H1 (cell line): ENCODE results near the gene EIF5A2. TPM values are rescaled to one million over a fixed set of nuclear protein-coding genes. Genes with fewer than 3 reads are reported as not detected.

ENCODE experiments used
- CTCF ChIA-PET: fragments of 300-600 bp; sonication (Branson Sonifier 250); formaldehyde crosslinking; loops from one replicate; lab custom pipeline; 2021; ENCODE audit not compliant: partially characterized antibody; lab: Charles Lee
- POLR2A ChIA-PET: fragments of 300-600 bp; sonication (Branson Sonifier 250); formaldehyde crosslinking; loops from one replicate; lab custom pipeline; 2021; ENCODE audit warnings: inconsistent platforms; ENCODE audit not compliant: partially characterized antibody; lab: Charles Lee
- DNase-seq, 2 experiments: peaks; one replicate each; pipeline versions ENCODE4 v3.0.0 to v3.0.0-alpha.2; 2010 to 2022; ENCODE audit warnings: low spot score in 2 of 2, low read depth in 1 of 2, mixed read lengths in 1 of 2
- FAIRE-seq: peaks from 2 replicates; lab custom pipeline; 2011; peaks lifted over from hg19 to GRCh38; lab: Jason Lieb, UNC
- H2AFZ ChIP-seq: 2 replicates; pipeline ENCODE4 v1.8.1; 2012; ENCODE audit warnings: low read length, inconsistent platforms
- H2AK5ac ChIP-seq: 2 replicates; pipeline ENCODE4 v1.6.1; 2013; ENCODE audit warnings: low read depth, low read length
- H2BK120ac ChIP-seq: replicated peaks from 2 replicates; pipeline ENCODE3; 2013; ENCODE audit warnings: low read depth, low read length, inconsistent platforms
- H2BK12ac ChIP-seq: 2 replicates; pipeline ENCODE4 v1.6.1; 2013; ENCODE audit warnings: low read depth, low read length
- H2BK15ac ChIP-seq: 2 replicates; pipeline ENCODE4 v1.6.1; 2013; ENCODE audit warnings: low read length
- H2BK20ac ChIP-seq: 2 replicates; pipeline ENCODE4 v1.6.1; 2013; ENCODE audit warnings: low read length
- H2BK5ac ChIP-seq: 2 replicates; pipeline ENCODE4 v1.6.1; 2013; ENCODE audit warnings: low read depth, low read length
- H3K14ac ChIP-seq: 2 replicates; pipeline ENCODE4 v1.6.1; 2013; ENCODE audit warnings: inconsistent platforms; ENCODE audit not compliant: insufficient read length
- H3K18ac ChIP-seq: 2 replicates; pipeline ENCODE4 v1.6.1; 2013; ENCODE audit warnings: low read length; ENCODE audit errors: extremely low read depth
- H3K23ac ChIP-seq: 2 replicates; pipeline ENCODE4 v1.6.1; 2013; ENCODE audit warnings: inconsistent platforms; ENCODE audit not compliant: insufficient read length
- H3K23me2 ChIP-seq: 2 replicates; pipeline ENCODE4 v1.6.1; 2013; ENCODE audit warnings: low read depth, low read length
- H3K27ac ChIP-seq: 2 replicates; pipeline ENCODE4 v1.6.1; 2011; ENCODE audit warnings: low read depth, low read length, inconsistent platforms
- H3K27me3 ChIP-seq, 4 experiments: replicated peaks in 1 of 4; 1 replicate in 1 of 4; 2 replicates in 3 of 4; pipeline versions ENCODE4 v1.6.1 to v1.8.1; 2011 to 2013; ENCODE audit warnings: low read length in 3 of 4, mild to moderate bottlenecking in 3 of 4, inconsistent platforms in 2 of 4, mixed read lengths in 2 of 4, moderate library complexity in 1 of 4; ENCODE audit not compliant: control insufficient read depth in 3 of 4, insufficient read depth in 3 of 4; ENCODE audit errors: extremely low read depth in 1 of 4
- H3K36me3 ChIP-seq, 4 experiments: 2 replicates each; pipeline versions ENCODE4 v1.6.1 to v1.8.1; 2011 to 2013; ENCODE audit warnings: mild to moderate bottlenecking in 4 of 4, low read length in 3 of 4, moderate library complexity in 2 of 4, control low read depth in 1 of 4, inconsistent platforms in 1 of 4; ENCODE audit not compliant: insufficient read depth in 4 of 4, control insufficient read depth in 2 of 4
- H3K4ac ChIP-seq: replicated peaks from 2 replicates; pipeline ENCODE3; 2013; ENCODE audit warnings: low read length, low read depth, mixed read lengths, inconsistent platforms; ENCODE audit not compliant: insufficient read length
- H3K4me1 ChIP-seq, 4 experiments: replicated peaks in 1 of 4; 1 replicate in 1 of 4; 2 replicates in 3 of 4; pipeline versions ENCODE4 v1.6.1 to v1.8.1; 2011 to 2013; ENCODE audit warnings: low read length in 3 of 4, inconsistent platforms in 2 of 4, mixed read lengths in 1 of 4; ENCODE audit not compliant: insufficient read depth in 4 of 4, control insufficient read depth in 3 of 4
- H3K4me2 ChIP-seq, 2 experiments: 2 replicates each; pipeline versions ENCODE4 v1.6.1 to v1.8.1; 2011 to 2013; ENCODE audit warnings: low read depth in 2 of 2, low read length in 2 of 2, control low read depth in 1 of 2, inconsistent platforms in 1 of 2, mild to moderate bottlenecking in 1 of 2; ENCODE audit not compliant: insufficient read depth in 1 of 2
- H3K4me3 ChIP-seq, 4 experiments: fragments of 200-600, 300-600 bp in 1 of 4; sonication (generic), shearing (Covaris generic), sonication (Bioruptor Twin) in 1 of 4; 2 replicates each; pipeline versions ENCODE4 v1.5.1 to v1.8.1; 2011 to 2016; ENCODE audit warnings: low read length in 4 of 4, low read depth in 3 of 4, control low read depth in 2 of 4, inconsistent platforms in 2 of 4, mild to moderate bottlenecking in 2 of 4, mixed read lengths in 1 of 4, moderate library complexity in 1 of 4; ENCODE audit not compliant: insufficient read depth in 2 of 4; ENCODE audit errors: extremely low read depth in 1 of 4
- H3K56ac ChIP-seq: replicated peaks from 2 replicates; pipeline ENCODE3; 2013; ENCODE audit warnings: low read depth, mild to moderate bottlenecking, mixed read lengths, low read length, inconsistent platforms; ENCODE audit not compliant: insufficient read length
- H3K79me1 ChIP-seq: 2 replicates; pipeline ENCODE4 v1.6.1; 2013; ENCODE audit warnings: low read depth, low read length, control low read depth
- H3K79me2 ChIP-seq, 2 experiments: 2 replicates each; pipeline versions ENCODE4 v1.6.1 to v1.8.1; 2012 to 2013; ENCODE audit warnings: low read length in 2 of 2, mild to moderate bottlenecking in 2 of 2, inconsistent platforms in 1 of 2; ENCODE audit not compliant: insufficient read depth in 2 of 2, control insufficient read depth in 1 of 2
- H3K9ac ChIP-seq, 4 experiments: replicated peaks in 1 of 4; 1 replicate in 1 of 4; 2 replicates in 3 of 4; pipeline versions ENCODE4 v1.6.1 to v1.8.1; 2011 to 2013; ENCODE audit warnings: low read depth in 3 of 4, low read length in 3 of 4, control low read depth in 2 of 4, mild to moderate bottlenecking in 2 of 4, moderate library complexity in 2 of 4, inconsistent platforms in 1 of 4; ENCODE audit errors: extremely low read depth in 1 of 4
- H3K9me3 ChIP-seq, 2 experiments: 2 replicates each; pipeline versions ENCODE4 v1.6.1 to v1.8.1; 2012 to 2013; ENCODE audit warnings: mild to moderate bottlenecking in 2 of 2, moderate library complexity in 2 of 2, control low read depth in 1 of 2, inconsistent platforms in 1 of 2, low read depth in 1 of 2, low read length in 1 of 2, mixed read lengths in 1 of 2; ENCODE audit not compliant: insufficient read depth in 2 of 2
- H4K20me1 ChIP-seq, 2 experiments: replicated peaks in 1 of 2; 2 replicates each; pipeline versions ENCODE3 to v1.8.1; 2011 to 2013; ENCODE audit warnings: inconsistent platforms in 2 of 2, low read length in 2 of 2, mild to moderate bottlenecking in 1 of 2; ENCODE audit not compliant: insufficient read depth in 2 of 2, control insufficient read depth in 1 of 2
- H4K5ac ChIP-seq: 2 replicates; pipeline ENCODE4 v1.6.1; 2013; ENCODE audit warnings: low read length, low read depth, mixed read lengths, inconsistent platforms; ENCODE audit not compliant: insufficient read length
- H4K8ac ChIP-seq: 2 replicates; pipeline ENCODE4 v1.8.0; 2013; ENCODE audit warnings: mild to moderate bottlenecking, moderate library complexity, low read length, inconsistent platforms; ENCODE audit not compliant: insufficient read depth; ENCODE audit errors: extremely low read depth
- H4K91ac ChIP-seq: replicated peaks from 2 replicates; pipeline ENCODE3; 2013; ENCODE audit warnings: low read length, mixed read lengths, inconsistent platforms; ENCODE audit not compliant: insufficient read length
- EGR1 ChIP-seq: IDR thresholded peaks from 2 replicates; pipeline ENCODE4 v1.6.1; 2011; ENCODE audit warnings: low read depth, low read length, borderline replicate concordance
- HDAC6 ChIP-seq: IDR thresholded peaks from one replicate; pipeline ENCODE4 v1.7.1; 2012; ENCODE audit warnings: low read depth, mild to moderate bottlenecking, inconsistent platforms, low read length, moderate library complexity
- NANOG ChIP-seq: IDR thresholded peaks from 2 replicates; pipeline ENCODE4 v1.6.1; 2011; ENCODE audit warnings: low read length, low read depth, mild to moderate bottlenecking, inconsistent platforms; ENCODE audit not compliant: insufficient read depth, poor library complexity, severe bottlenecking
- RAD21 ChIP-seq, 2 experiments: IDR thresholded peaks in 1 of 2; conservative IDR thresholded peaks in 1 of 2; 2 replicates each; pipeline ENCODE4 v1.6.1; 2011; ENCODE audit warnings: low read depth in 2 of 2, low read length in 2 of 2, improper control_type of control experiment in 1 of 2, inconsistent platforms in 1 of 2, mild to moderate bottlenecking in 1 of 2, moderate library complexity in 1 of 2
- RBBP5 ChIP-seq: IDR thresholded peaks from 2 replicates; pipeline ENCODE4 v1.7.1; 2012; ENCODE audit warnings: low read depth, mild to moderate bottlenecking, inconsistent platforms, low read length, moderate library complexity, borderline replicate concordance
- RFX5 ChIP-seq: IDR thresholded peaks from 2 replicates; pipeline ENCODE4 v1.6.1; 2011; ENCODE audit warnings: low read depth, low read length, improper control_type of control experiment, borderline replicate concordance
- RXRA ChIP-seq: IDR thresholded peaks from 2 replicates; pipeline ENCODE4 v1.6.1; 2011; ENCODE audit warnings: low read depth, mild to moderate bottlenecking, low read length, moderate library complexity; ENCODE audit not compliant: insufficient read depth
- SUZ12 ChIP-seq: fragments of 200-600 bp; sonication (generic); IDR thresholded peaks from 2 replicates; pipeline ENCODE4 v1.6.1; 2012; ENCODE audit warnings: mild to moderate bottlenecking, inconsistent platforms, low read length, moderate library complexity, mixed read lengths
- WGBS, 2 experiments: shearing (Covaris generic) in 1 of 2; methylation state at CpG; one replicate each; pipeline versions ENCODE4 v1.1.6 to v1.1.7; 2013 to 2015; ENCODE audit warnings: low lambda C conversion rate in 2 of 2, mixed read lengths in 2 of 2, inconsistent platforms in 1 of 2, low coverage in 1 of 2, missing lambda C conversion rate in 1 of 2; ENCODE audit not compliant: insufficient replicate concordance in 2 of 2, insufficient coverage in 1 of 2, insufficient read length in 1 of 2; ENCODE audit errors: extremely low coverage in 1 of 2, missing lambda C conversion rate in 1 of 2; 5-methylcytosine and 5-hydroxymethylcytosine counted together
- polyA plus RNA-seq, 7 experiments: library from polyadenylated mRNA; depleted of rRNA in 3 of 7; stranded (reverse) in 5 of 7; unstranded in 2 of 7; fragments of >200 nt in 5 of 7; fragments of 200-250 nt in 2 of 7; gene quantifications; 1 replicate in 5 of 7; 2 replicates in 1 of 7; 4 replicates in 1 of 7; pipeline versions ENCODE4 v1.2.1 to v1.2.3, GENCODE V29; 2011 to 2013; ENCODE audit warnings: missing spikeins in 2 of 7, mixed read lengths in 2 of 7
- total RNA-seq: library from RNA; stranded (reverse); fragmentation: NEBNext Ultra II Directional; extraction: Animal tissue kit (Norgen Biotek cat#: 25700); gene quantifications from 2 replicates; pipeline ENCODE4 v1.2.1, GENCODE V29; 2021

EIF5A2 gene
- total and polyA plus RNA-seq, 2 of the 8 experiments (the other 6 are each of a cell fraction or from before 2014, with no cell fraction given), result 1.5 to 15.0 TPM

DNA sequence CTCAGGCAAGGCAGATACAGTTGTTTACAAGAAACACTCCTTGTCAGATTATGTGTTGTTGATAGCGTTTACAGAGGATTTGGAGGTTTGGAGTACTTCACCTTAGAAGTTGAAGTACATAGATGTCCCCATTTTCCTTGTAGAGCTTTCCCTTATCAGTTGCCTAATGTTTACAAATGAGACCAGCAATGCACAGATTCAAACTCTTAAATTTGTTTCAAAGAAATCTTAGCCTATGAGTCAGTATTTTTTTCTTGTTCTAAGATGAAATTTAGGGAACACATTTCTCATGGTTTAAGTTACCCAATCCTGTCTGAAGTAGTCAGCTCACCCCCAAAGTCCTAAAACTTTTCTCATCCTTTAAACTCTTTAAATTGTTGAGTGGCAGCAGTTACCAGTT, 6.3 kb upstream of the EIF5A2 start:
- POLR2A ChIA-PET, result no interaction called here
- Histone ChIP-seq H2BK120ac (no peak overlapping the region), H2AK5ac (no peak overlapping the region), H4K91ac (no peak overlapping the region), H3K36me3 (peaks cover 0 to 4% (median 0%) of the 10 kb centered on the region in 4 experiments; a peak in 1 of 8 replicates), H3K23ac (no peak overlapping the region), H2BK15ac (no peak overlapping the region), H3K4ac (no peak overlapping the region), H2AFZ (no peak overlapping the region), H2BK5ac (no peak overlapping the region), H3K14ac (no peak overlapping the region), H3K4me2 (no peak overlapping the region), H3K79me1 (no peaks in the 10 kb centered on the region), H3K56ac (no peak overlapping the region), H4K8ac (no peak overlapping the region), H3K4me1 (no peaks in the 10 kb centered on the region), H3K4me3 (no peak overlapping the region), H3K23me2 (no peaks in the 10 kb centered on the region), H3K9me3 (peaks cover 19 to 23% of the 10 kb centered on the region in 2 experiments; a peak in 3 of 4 replicates), H3K79me2 (no peaks in the 10 kb centered on the region), H4K5ac (no peak overlapping the region), H3K9ac (no peak overlapping the region), H3K27me3 (peaks cover 0 to 1% (median 0%) of the 10 kb centered on the region in 4 experiments; a peak in 2 of 7 replicates), H3K27ac (no peak overlapping the region), H4K20me1 (no peaks in the 10 kb centered on the region), H2BK12ac (no peak overlapping the region), H3K18ac (no peak overlapping the region), H2BK20ac (no peak overlapping the region)
- TF ChIP-seq HDAC6, result no peak
- no peak for TF ChIP-seq RAD21 (IDR thresholded peaks at IDR 0.05 in 1 of 2, conservative IDR thresholded peaks at IDR 0.05 in 1 of 2; ENCODE audit: low read depth in 2 of 2, low read length in 2 of 2)
- no peak for TF ChIP-seq RXRA
- TF ChIP-seq RBBP5, result no peak
- TF ChIP-seq NANOG, result no peak
- no peak for TF ChIP-seq SUZ12
- no peak for TF ChIP-seq RFX5
- no peak for TF ChIP-seq EGR1
- WGBS, 2 experiments, result 79% methylated on average over 1 of the region's 1 CpG; no CpG with 5 or more reads in 1 of the 2 experiments
- DNase-seq (no peak), FAIRE-seq (no peak)
- CTCF ChIA-PET, result interaction anchor here (1.3 kb wide), 1 partner anchor 500 kb away, joined by 3 read pairs; no protein-coding TSS in a partner anchor
